Esophagus (tissue), 2 donors: ENCODE data around the gene HSPBAP1. TPM values are rescaled to one million over a fixed set of nuclear protein-coding genes. Genes with fewer than 3 reads are reported as not detected.

Source experiments
- H3K27ac ChIP-seq, 2 donors: one replicate each; pipeline ENCODE4 v1.5.1; 2013; ENCODE audit warnings: low read depth in 2 of 2, mild to moderate bottlenecking in 2 of 2, inconsistent platforms in 1 of 2, low read length in 1 of 2, moderate library complexity in 1 of 2
- H3K27me3 ChIP-seq, 2 donors: one replicate each; pipeline ENCODE4 v1.6.1; 2013; ENCODE audit warnings: low read length in 2 of 2, control low read depth in 1 of 2, mild to moderate bottlenecking in 1 of 2; ENCODE audit not compliant: insufficient read depth in 2 of 2, control insufficient read depth in 1 of 2
- H3K36me3 ChIP-seq, 2 donors: one replicate each; pipeline ENCODE4 v1.6.1; 2013; ENCODE audit warnings: low read length in 1 of 2; ENCODE audit not compliant: control insufficient read depth in 2 of 2, insufficient read depth in 2 of 2
- H3K4me1 ChIP-seq, 2 donors: one replicate each; pipeline ENCODE4 v1.6.1; 2013; ENCODE audit warnings: low read length in 1 of 2; ENCODE audit not compliant: control insufficient read depth in 2 of 2, insufficient read depth in 2 of 2
- H3K4me3 ChIP-seq, 2 donors: one replicate each; pipeline ENCODE4 v1.5.1; 2013; ENCODE audit warnings: low read length in 2 of 2, mild to moderate bottlenecking in 2 of 2, low read depth in 1 of 2, moderate library complexity in 1 of 2
- H3K9me3 ChIP-seq, 2 donors: one replicate each; pipeline ENCODE4 v1.6.1; 2013; ENCODE audit warnings: mild to moderate bottlenecking in 2 of 2, low read depth in 1 of 2, low read length in 1 of 2, moderate library complexity in 1 of 2; ENCODE audit not compliant: control insufficient read depth in 2 of 2, insufficient read depth in 1 of 2
- WGBS, 2 donors: extraction: QIAGEN DNeasy Blood & Tissue Kit; methylation state at CpG; one replicate each; pipeline ENCODE4 v1.1.7; 2013; 5-methylcytosine and 5-hydroxymethylcytosine counted together
- polyA plus RNA-seq, 2 donors: library from polyadenylated mRNA; stranded (reverse); fragments of 200-250 nt; gene quantifications; one replicate each; pipeline ENCODE4 v1.2.3, GENCODE V29; 2013
- donor health status: healthy with polysubstance abuse.
- donor health status: Bipolar disorder and iron deficiency.

The HSPBAP1 gene
- polyA plus RNA-seq, 2 donors, result 4.2 to 7.5 TPM

GRCh38 chr3:122802323-122802722 is 8.7 kb upstream of the HSPBAP1 start:
- 96% methylated on average over 1 of the region's 1 CpG for WGBS, 2 donors
- H3K4me1 ChIP-seq, result peaks cover 2 to 6% of the 10 kb centered on the region in 2 donors
- H3K4me3 ChIP-seq, result no peak overlapping the region
- H3K36me3 ChIP-seq, result no peaks in the 10 kb centered on the region
- no peaks in the 10 kb centered on the region for H3K27me3 ChIP-seq
- H3K9me3 ChIP-seq, result no peaks in the 10 kb centered on the region
- no peak overlapping the region for H3K27ac ChIP-seq

GRCh38 chr3:122800706-122801237 is 7.1 kb upstream of the HSPBAP1 start:
- no peaks in the 10 kb centered on the region for H3K9me3 ChIP-seq
- H3K36me3 ChIP-seq, result no peaks in the 10 kb centered on the region
- H3K4me1 ChIP-seq, result peaks cover 4 to 6% of the 10 kb centered on the region in 2 donors
- 61 to 69% methylated on average over 3 of the region's 3 CpGs for WGBS, 2 donors
- H3K27ac ChIP-seq, result peak overlapping the region in 1 of 2 donors; percentile 37
- H3K27me3 ChIP-seq, result no peaks in the 10 kb centered on the region
- no peak overlapping the region for H3K4me3 ChIP-seq

DNA sequence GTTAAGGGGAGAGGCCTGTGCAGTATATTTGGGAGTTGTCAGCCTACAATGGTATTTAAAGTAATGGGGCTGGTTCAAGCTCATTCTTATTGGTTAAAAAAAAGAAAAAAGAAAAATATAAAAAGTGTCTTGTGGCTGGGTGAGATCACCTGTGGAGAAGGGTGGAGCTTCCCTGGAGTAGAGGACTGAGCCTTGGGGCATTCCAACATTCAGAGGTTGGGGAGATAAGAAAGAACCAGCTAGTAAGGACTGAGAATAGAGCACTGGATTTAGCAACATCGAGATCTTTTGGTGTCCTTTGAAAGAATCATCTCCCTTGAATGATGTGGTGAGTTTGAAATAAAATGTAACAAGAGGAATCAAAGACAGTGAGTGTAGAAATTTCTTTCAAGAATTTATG is 6.4 kb upstream of the HSPBAP1 start:
- H3K27me3 ChIP-seq, result no peaks in the 10 kb centered on the region
- H3K36me3 ChIP-seq, result no peaks in the 10 kb centered on the region
- WGBS, 2 donors, result 64 to 82% methylated on average over 1 of the region's 1 CpG
- peaks cover 4 to 6% of the 10 kb centered on the region in 2 donors for H3K4me1 ChIP-seq
- no peak overlapping the region for H3K27ac ChIP-seq
- H3K9me3 ChIP-seq, result no peaks in the 10 kb centered on the region
- no peak overlapping the region for H3K4me3 ChIP-seq

DNA sequence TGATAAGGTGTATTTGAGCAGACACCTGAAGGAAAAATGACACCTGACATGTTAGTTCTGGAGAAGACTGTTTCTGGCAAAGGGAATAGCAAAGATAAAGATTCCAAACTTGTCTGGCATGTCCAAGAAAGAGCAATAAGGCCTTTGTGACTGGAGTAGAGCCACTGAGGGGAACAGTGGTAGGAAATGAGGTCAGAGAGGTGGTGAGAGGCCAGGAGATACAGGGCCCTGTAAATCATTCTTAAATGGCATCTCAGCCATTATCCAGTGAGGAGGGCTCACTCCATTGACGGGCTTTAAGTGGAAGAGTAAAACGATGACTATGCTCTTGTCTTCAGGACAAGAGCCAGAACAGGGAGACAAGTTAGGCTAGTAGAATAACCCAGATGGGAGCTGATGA is 5.7 kb upstream of the HSPBAP1 start:
- 71 to 81% methylated on average over 2 of the region's 2 CpGs for WGBS, 2 donors
- H3K27ac ChIP-seq, result no peak overlapping the region

GRCh38 chr3:122797291-122797690 is 3.7 kb upstream of the HSPBAP1 start:
- 65 to 70% methylated on average over 3 of the region's 3 CpGs for WGBS, 2 donors
- peaks cover 3 to 4% of the 10 kb centered on the region in 2 donors for H3K4me1 ChIP-seq
- no peaks in the 10 kb centered on the region for H3K9me3 ChIP-seq
- peak overlapping the region in 1 of 2 donors; percentile 15 for H3K4me3 ChIP-seq
- no peaks in the 10 kb centered on the region for H3K27me3 ChIP-seq
- H3K27ac ChIP-seq, result no peak overlapping the region
- H3K36me3 ChIP-seq, result no peaks in the 10 kb centered on the region

More for the DNA sequence above, 5.7 kb upstream of the HSPBAP1 start:
- Histone ChIP-seq H3K4me1 (peaks cover 4 to 6% of the 10 kb centered on the region in 2 donors), H3K9me3 (no peaks in the 10 kb centered on the region), H3K27me3 (no peaks in the 10 kb centered on the region), H3K36me3 (no peaks in the 10 kb centered on the region), H3K4me3 (no peak overlapping the region)

GRCh38 chr3:122795674-122796195 is 2.1 kb upstream of the HSPBAP1 start:
- Histone ChIP-seq H3K27ac (peak overlapping the region; percentile 68 to 96), H3K4me1 (peaks cover 3 to 4% of the 10 kb centered on the region in 2 donors)
- WGBS, 2 donors, result 21 to 22% methylated on average over 11 of the region's 11 CpGs

DNA sequence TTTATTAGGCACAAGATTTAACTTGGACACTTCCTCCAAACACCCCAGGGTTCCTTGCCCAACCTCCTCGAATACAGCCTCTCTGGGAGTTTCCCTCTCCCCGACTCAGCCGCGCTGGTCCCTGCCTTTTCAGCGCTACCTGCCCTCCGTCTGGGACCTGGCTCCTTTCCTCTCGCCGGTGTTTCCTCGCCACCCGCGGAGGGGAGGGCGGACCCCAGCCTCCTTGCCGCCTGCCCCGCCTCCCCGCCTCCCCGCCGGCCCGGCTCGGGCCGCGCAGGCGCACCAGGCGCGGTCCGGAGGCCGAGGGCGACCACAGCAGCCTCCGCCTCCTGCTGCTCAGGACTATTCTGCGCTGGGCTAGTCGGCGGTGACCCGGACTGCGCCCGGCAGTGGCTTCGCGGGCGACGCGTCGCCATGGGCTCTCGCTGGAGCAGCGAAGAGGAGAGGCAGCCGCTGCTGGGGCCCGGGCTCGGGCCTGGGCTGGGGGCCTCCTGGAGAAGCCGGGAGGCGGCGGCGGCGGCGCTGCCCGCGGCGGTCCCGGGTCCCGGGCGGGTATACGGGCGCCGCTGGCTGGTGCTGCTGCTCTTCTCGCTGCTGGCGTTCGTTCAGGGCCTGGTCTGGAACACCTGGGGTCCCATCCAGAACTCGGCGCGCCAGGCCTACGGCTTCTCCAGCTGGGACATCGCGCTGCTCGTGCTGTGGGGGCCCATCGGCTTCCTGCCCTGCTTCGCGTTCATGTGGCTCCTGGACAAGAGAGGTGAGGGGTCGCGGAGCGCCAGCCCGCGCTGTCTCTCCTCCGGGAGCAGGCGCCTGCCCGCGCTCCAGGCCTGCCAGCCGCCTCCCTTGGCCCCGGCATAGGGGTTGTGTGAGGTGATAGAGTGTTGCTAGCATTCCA is 1.4 kb upstream of the HSPBAP1 start, which contains the start of gene SLC49A4:
Gene SLC49A4, plus strand, starts transcription at position 291 of the 895 bp plus-strand sequence. Its CDS starts 124 bp downstream, at position 415.
- H3K36me3 ChIP-seq, result no peaks in the 10 kb centered on the region

More at GRCh38 chr3:122795674-122796195, 2.1 kb upstream of the HSPBAP1 start:
- no peaks in the 10 kb centered on the region for H3K27me3 ChIP-seq
- no peaks in the 10 kb centered on the region for H3K9me3 ChIP-seq
- H3K4me3 ChIP-seq, result peak overlapping the region; percentile 78 to 81
- no peaks in the 10 kb centered on the region for H3K36me3 ChIP-seq

DNA sequence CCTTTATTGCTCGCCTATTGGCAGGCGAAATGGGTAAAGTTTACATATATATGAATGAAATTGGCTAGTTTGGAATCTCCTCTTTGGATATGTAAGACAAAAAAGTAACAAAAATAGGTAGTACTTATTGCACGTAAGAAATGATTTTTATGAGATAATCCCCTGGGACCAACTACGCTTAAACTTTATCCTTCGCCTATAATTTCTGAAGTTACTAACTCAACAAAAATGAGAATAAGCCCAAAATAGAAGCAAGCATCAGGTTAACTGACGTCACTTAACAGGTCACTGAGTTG is 800 bp upstream of the HSPBAP1 start:
- 1 to 2% methylated on average over 6 of the region's 6 CpGs for WGBS, 2 donors
- no peaks in the 10 kb centered on the region for H3K9me3 ChIP-seq
- peak overlapping the region; percentile 88 to 96 for H3K27ac ChIP-seq
- no peaks in the 10 kb centered on the region for H3K27me3 ChIP-seq
- peak overlapping the region; percentile 78 to 82 for H3K4me3 ChIP-seq
- H3K4me1 ChIP-seq, result peaks cover 4 to 5% of the 10 kb centered on the region in 2 donors
- H3K36me3 ChIP-seq, result no peaks in the 10 kb centered on the region

More for the DNA sequence above, 1.4 kb upstream of the HSPBAP1 start, which contains the start of gene SLC49A4:
- Histone ChIP-seq H3K4me1 (peaks cover 3 to 4% of the 10 kb centered on the region in 2 donors), H3K9me3 (no peaks in the 10 kb centered on the region), H3K27me3 (no peaks in the 10 kb centered on the region), H3K4me3 (peak within 1 kb of the TSS; percentile 78 to 82), H3K27ac (peak within 1 kb of the TSS; percentile 88 to 98)
- WGBS, 2 donors, result 1% methylated on average over 75 to 84 of the region's 84 CpGs

- Histone ChIP-seq H3K36me3 (no peaks in the 10 kb centered on the region), H3K27me3 (no peaks in the 10 kb centered on the region), H3K9me3 (no peaks in the 10 kb centered on the region), H3K4me1 (peaks cover 0 to 3% of the 10 kb centered on the region in 2 donors), H3K4me3 (peak overlapping the region in 1 of 2 donors; percentile 10), H3K27ac (peak overlapping the region; percentile 23 to 48)
- WGBS, 2 donors, result 58 to 67% methylated on average over 11 of the region's 11 CpGs
Measured at GRCh38 chr3:122789585-122790273, 3.9 kb downstream of the HSPBAP1 start.
